Left lung (tissue), 10 donors: Measurements from ENCODE around the gene KIAA0930. TPM values are rescaled to one million over a fixed set of nuclear protein-coding genes. Genes with fewer than 3 reads are reported as not detected.
"Not testable (repeated sequence)": the region's sequence is repeated elsewhere in the genome, so short reads cannot be mapped to it uniquely, and the experiment has no call there.

Experiments
- ATAC-seq: fragments of 200-7000 bp; cut with Tn5 transposase; one replicate; pipeline ENCODE4 v1.9.1; 2020; ENCODE audit warnings: moderate library complexity
- DNase-seq, 4 donors: peaks; one replicate each; pipeline ENCODE4 v3.0.0-alpha.2; 2013 to 2020
- H3K27ac ChIP-seq, 2 donors: fragments of 200-600 bp; sonication (generic) in 1 of 2; one replicate each; pipeline versions ENCODE4 v1.5.0 to v1.8.0; 2020 to 2021
- H3K27me3 ChIP-seq, 2 donors: fragments of 200-600 bp; sonication (generic) in 1 of 2; one replicate each; pipeline versions ENCODE4 v1.5.0 to v1.8.0; 2020 to 2021
- H3K36me3 ChIP-seq, 2 donors: fragments of 200-600 bp; sonication (generic) in 1 of 2; one replicate each; pipeline versions ENCODE4 v1.5.0 to v1.8.0; 2020 to 2021
- H3K4me1 ChIP-seq, 2 donors: fragments of 200-600 bp; one replicate each; pipeline ENCODE4 v1.8.0; 2021
- H3K4me3 ChIP-seq, 2 donors: fragments of 200-600 bp; sonication (generic) in 1 of 2; one replicate each; pipeline versions ENCODE4 v1.5.0 to v1.8.0; 2020 to 2021; ENCODE audit warnings: mild to moderate bottlenecking in 1 of 2
- H3K9me3 ChIP-seq, 2 donors: fragments of 200-600 bp; sonication (generic) in 1 of 2; one replicate each; pipeline versions ENCODE4 v1.5.0 to v1.8.0; 2020 to 2021
- intact Hi-C, 2 donors: fragments of 100-400 bp; cut with DNase I; formaldehyde crosslinking; loops; one replicate each; pipeline versions ENCODE4 v1.11.2 to v1.14.2; 2022
- polyA plus RNA-seq, 6 donors: library from polyadenylated mRNA; unstranded; fragments of 120-200 nt; gene quantifications; one replicate each; pipeline ENCODE4 v1.2.1, GENCODE V29; 2013; ENCODE audit not compliant: insufficient read length in 6 of 6
- total RNA-seq, 2 donors: library from RNA; stranded (reverse); fragmentation: NEBNext Ultra II Directional; extraction: Animal tissue kit (Norgen Biotek cat#: 25700); gene quantifications; one replicate each; pipeline ENCODE4 v1.2.1, GENCODE V29; 2021
- TF ChIP-seq, protein P1 (sequence below), 2 donors: fragments of 200-600 bp; sonication (generic) in 1 of 2; IDR thresholded peaks; one replicate each; pipeline versions ENCODE4 v1.5.0 to v1.8.0; 2021; ENCODE audit warnings: antibody characterized with exemption in 2 of 2
- donor health status: DM: no; HTN: yes; CAD: no.
- donor health status: DM: no; HTN: no; CAD: no.

KIAA0930 gene
- total and polyA plus RNA-seq, 8 donors = 12.1 to 78.8 (median 17.9) TPM

DNA sequence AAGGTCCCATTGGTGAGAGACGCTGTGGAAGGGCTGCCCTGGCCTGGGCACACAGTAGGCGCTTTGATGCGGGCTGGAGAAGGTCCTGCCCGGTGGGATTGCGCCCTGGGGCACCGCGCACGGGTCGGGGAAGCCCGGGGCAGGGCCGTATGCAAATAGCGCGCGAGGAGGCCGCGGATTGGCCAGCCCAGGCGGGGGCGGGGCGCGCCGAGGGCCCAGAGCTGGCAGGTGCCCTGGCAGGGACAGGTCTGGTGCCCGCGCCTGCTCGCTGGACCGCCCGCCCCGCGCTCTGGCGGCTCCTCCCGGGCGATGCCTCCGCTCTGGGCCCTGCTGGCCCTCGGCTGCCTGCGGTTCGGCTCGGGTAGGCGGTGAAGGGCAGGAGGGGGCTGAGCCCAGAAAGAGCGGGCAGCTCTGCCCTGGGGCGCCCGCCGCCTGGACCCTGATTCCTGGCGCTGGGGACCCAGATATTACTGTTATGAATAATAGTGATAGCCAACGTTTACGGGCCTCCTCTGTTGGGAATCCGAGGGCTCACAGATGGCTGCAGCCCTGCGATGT lies 44.1 kb upstream of the KIAA0930 start, which contains the start of gene UPK3A:
TSS of gene UPK3A (plus strand) at position 245 of the 558 bp plus-strand sequence. CDS start at position 310, 65 bp downstream.
- peak; percentile 96 for ATAC-seq
- DNase-seq = peak in 3 of 4 donors; percentile 58 to 95 (median 73)
- peaks cover 5 to 48% of the 10 kb centered on the region in 2 donors for H3K27me3 ChIP-seq
- TF ChIP-seq, protein P1, sequence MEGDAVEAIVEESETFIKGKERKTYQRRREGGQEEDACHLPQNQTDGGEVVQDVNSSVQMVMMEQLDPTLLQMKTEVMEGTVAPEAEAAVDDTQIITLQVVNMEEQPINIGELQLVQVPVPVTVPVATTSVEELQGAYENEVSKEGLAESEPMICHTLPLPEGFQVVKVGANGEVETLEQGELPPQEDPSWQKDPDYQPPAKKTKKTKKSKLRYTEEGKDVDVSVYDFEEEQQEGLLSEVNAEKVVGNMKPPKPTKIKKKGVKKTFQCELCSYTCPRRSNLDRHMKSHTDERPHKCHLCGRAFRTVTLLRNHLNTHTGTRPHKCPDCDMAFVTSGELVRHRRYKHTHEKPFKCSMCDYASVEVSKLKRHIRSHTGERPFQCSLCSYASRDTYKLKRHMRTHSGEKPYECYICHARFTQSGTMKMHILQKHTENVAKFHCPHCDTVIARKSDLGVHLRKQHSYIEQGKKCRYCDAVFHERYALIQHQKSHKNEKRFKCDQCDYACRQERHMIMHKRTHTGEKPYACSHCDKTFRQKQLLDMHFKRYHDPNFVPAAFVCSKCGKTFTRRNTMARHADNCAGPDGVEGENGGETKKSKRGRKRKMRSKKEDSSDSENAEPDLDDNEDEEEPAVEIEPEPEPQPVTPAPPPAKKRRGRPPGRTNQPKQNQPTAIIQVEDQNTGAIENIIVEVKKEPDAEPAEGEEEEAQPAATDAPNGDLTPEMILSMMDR (IDR thresholded peaks at IDR 0.05) = no peak
- H3K9me3 ChIP-seq = no peaks in the 10 kb centered on the region
- peak within 1 kb of the TSS in 1 of 2 donors; percentile 30 for H3K4me3 ChIP-seq
- H3K4me1 ChIP-seq = peaks cover 8 to 25% of the 10 kb centered on the region in 2 donors
- intact Hi-C loops = no loop called here
- no peak within 1 kb of the TSS for H3K27ac ChIP-seq
- no peaks in the 10 kb centered on the region for H3K36me3 ChIP-seq

DNA sequence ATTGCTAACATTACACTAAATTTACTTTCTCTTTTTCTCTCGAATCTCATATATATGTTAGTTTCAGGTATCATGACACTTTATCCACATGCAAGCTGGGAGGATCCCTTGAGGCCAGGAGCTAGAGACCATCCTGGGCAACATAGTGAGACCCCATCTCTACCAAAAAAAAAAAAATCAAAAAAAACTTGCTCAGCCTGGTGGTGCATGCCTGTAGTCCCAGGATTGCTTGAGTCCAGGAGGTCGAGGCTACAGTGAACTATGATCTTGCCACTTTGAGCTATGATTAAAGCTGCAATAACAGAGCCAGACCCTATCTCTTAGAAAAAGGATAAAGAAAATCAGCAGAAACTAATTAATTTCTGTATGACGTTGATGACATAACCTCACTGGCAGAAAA lies 40.3 kb upstream of the KIAA0930 start:
- H3K27ac ChIP-seq = peak overlapping the region in 1 of 2 donors; percentile 72

DNA sequence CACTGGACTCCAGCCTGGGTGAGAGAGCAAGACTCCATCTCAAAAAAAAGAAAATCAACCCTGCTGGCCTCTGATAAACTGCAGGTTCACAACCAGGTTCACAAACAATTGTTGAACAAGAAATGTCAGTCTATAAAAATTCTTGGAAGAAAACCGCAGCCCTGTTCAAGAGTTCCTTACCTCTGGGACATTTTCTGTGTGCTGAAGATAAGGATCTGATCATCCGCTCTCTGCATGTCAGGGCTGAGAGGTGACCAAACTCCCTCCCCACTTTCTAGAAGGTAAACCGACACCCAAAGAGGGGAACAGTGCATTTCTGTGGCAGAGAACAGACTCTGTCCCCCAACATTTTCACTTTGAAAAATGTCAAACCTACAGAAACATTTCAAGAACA lies 39.9 kb upstream of the KIAA0930 start:
- Histone ChIP-seq H3K4me1 (peaks cover 12 to 31% of the 10 kb centered on the region in 2 donors), H3K4me3 (no peak overlapping the region), H3K27me3 (peaks cover 5 to 25% of the 10 kb centered on the region in 2 donors), H3K9me3 (no peaks in the 10 kb centered on the region), H3K27ac (peak overlapping the region; percentile 71 to 72), H3K36me3 (no peaks in the 10 kb centered on the region)
- ATAC-seq = no peak
- no peak for DNase-seq
- intact Hi-C loops = no loop called here
- TF ChIP-seq, protein P1 (IDR thresholded peaks at IDR 0.05) = no peak

More for the DNA sequence above, 40.3 kb upstream of the KIAA0930 start:
- Histone ChIP-seq H3K4me1 (peaks cover 12 to 31% of the 10 kb centered on the region in 2 donors), H3K27me3 (peaks cover 5 to 30% of the 10 kb centered on the region in 2 donors), H3K36me3 (no peaks in the 10 kb centered on the region), H3K9me3 (no peaks in the 10 kb centered on the region), H3K4me3 (no peak overlapping the region)
- ATAC-seq (no peak), DNase-seq (no peak)
- TF ChIP-seq, protein P1 (IDR thresholded peaks at IDR 0.05) = no peak
- intact Hi-C loops = no loop called here

DNA sequence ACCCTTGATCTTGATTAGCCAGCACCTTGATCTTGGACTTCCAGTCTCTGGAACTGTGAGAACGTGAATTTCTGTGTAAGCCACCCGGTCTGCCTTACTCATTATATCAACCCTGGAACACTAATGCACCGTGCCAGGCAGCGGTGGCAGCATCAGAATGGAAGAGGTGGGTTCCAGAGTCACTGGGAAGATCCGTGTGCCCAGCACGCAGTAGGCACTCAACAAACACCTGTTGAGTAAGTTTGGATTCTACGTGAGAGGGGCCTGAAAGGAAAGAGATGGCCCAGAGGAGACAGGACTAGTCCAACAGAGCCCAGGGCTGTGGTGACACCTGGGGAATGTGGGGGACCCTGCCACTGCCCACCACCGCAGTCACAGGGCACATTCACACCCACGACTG lies 37.4 kb upstream of the KIAA0930 start:
- Histone ChIP-seq H3K4me3 (no peak overlapping the region), H3K27ac (no peak overlapping the region), H3K9me3 (no peaks in the 10 kb centered on the region), H3K27me3 (peaks cover 0 to under 1% of the 10 kb centered on the region in 2 donors), H3K4me1 (peaks cover 10 to 18% of the 10 kb centered on the region in 2 donors), H3K36me3 (no peaks in the 10 kb centered on the region)
- ATAC-seq (no peak), DNase-seq (no peak)
- intact Hi-C loops = loop anchor here in 1 of 2 donors (10.0 kb wide), 1 partner anchor 277 kb away; no protein-coding TSS in a partner anchor
- TF ChIP-seq, protein P1 (IDR thresholded peaks at IDR 0.05) = no peak

DNA sequence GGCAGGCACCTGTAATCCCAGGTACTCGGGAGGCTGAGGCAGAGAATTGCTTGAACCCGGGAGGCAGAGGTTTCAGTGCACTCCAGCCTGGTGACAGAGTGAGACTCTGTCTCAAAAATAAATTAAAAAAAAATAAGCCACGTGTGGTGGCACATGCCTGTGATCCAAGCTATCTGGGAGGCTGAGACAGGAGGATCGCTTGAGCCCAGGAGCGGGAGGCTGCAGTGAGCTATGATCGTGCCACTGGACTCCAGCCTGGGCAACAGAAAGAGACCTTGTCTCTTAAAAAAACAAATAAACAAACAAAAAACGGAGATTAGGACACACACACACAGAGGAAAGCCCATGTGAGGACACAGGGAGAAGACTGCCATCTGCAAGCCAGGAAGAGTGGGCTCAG lies 37.0 kb upstream of the KIAA0930 start:
- H3K27me3 ChIP-seq, H3K9me3 ChIP-seq, H3K36me3 ChIP-seq, H3K27ac ChIP-seq, H3K4me3 ChIP-seq, DNase-seq, ATAC-seq: not testable (repeated sequence)
- intact Hi-C loops = loop anchor here in 1 of 2 donors (10.0 kb wide), 1 partner anchor 277 kb away; no protein-coding TSS in a partner anchor
- H3K4me1 ChIP-seq = peaks cover 10 to 18% of the 10 kb centered on the region in 2 donors
